ENCODE results near the gene SETD2.
A peak's percentile ranks its signal among the peaks of the same experiment; 100 is the strongest.
"Not testable (repeated sequence)": the region's sequence is repeated elsewhere in the genome, so short reads cannot be mapped to it uniquely, and the experiment has no call there.

Gene SETD2

GRCh38 chr3:47164007-47164881 lies at the start of gene SETD2:
Gene SETD2, minus strand, starts transcription at chr3:47164113. Its CDS starts 189 bp downstream, at chr3:47163924.
- Histone ChIP-seq H3K9ac (ENCODE audit: low read depth in 1 of 2, low read length in 2 of 2) (peak within 1 kb of the TSS; percentile 84 to 91), H3K9me3 (ENCODE audit: control insufficient read depth in 1 of 2, low read length in 2 of 2) (no peaks in the 10 kb centered on the region), H3K27ac (ENCODE audit: low read depth, low read length) (peak within 1 kb of the TSS; percentile 92), H3K36me3 (ENCODE audit: control insufficient read depth in 1 of 2, insufficient read depth in 2 of 2, low read length in 2 of 2) (peaks cover 0 to 4% of the 10 kb centered on the region in 2 donors), H3K4me3 (ENCODE audit: low read depth in 1 of 2, low read length in 2 of 2) (peak within 1 kb of the TSS; percentile 89 to 95), H3K27me3 (ENCODE audit: control insufficient read depth in 1 of 2, insufficient read depth in 2 of 2, low read length in 2 of 2) (no peaks in the 10 kb centered on the region), H3K4me1 (ENCODE audit: control insufficient read depth in 1 of 2, insufficient read depth in 2 of 2, low read length in 2 of 2) (peaks cover 31 to 47% of the 10 kb centered on the region in 2 donors)

- no peaks in the 10 kb centered on the region for H3K27me3 ChIP-seq (ENCODE audit: control insufficient read depth in 1 of 2, insufficient read depth in 2 of 2, low read length in 2 of 2)
- H3K27ac ChIP-seq (ENCODE audit: low read depth, low read length) = no peak overlapping the region
- H3K36me3 ChIP-seq (ENCODE audit: control insufficient read depth in 1 of 2, insufficient read depth in 2 of 2, low read length in 2 of 2) = no peaks in the 10 kb centered on the region
Measured at GRCh38 chr3:47210863-47211405, 47.0 kb upstream of the SETD2 start.

GRCh38 chr3:47206022-47206421 lies 42.1 kb upstream of the SETD2 start:
- H3K27me3 ChIP-seq (ENCODE audit: control insufficient read depth in 1 of 2, insufficient read depth in 2 of 2, low read length in 2 of 2) = not testable (repeated sequence)

More at GRCh38 chr3:47210863-47211405, 47.0 kb upstream of the SETD2 start:
- H3K4me3 ChIP-seq (ENCODE audit: low read depth in 1 of 2, low read length in 2 of 2) = no peak overlapping the region
- H3K9me3 ChIP-seq (ENCODE audit: control insufficient read depth in 1 of 2, low read length in 2 of 2) = no peaks in the 10 kb centered on the region
- H3K4me1 ChIP-seq (ENCODE audit: control insufficient read depth in 1 of 2, insufficient read depth in 2 of 2, low read length in 2 of 2) = no peaks in the 10 kb centered on the region
- H3K9ac ChIP-seq (ENCODE audit: low read depth in 1 of 2, low read length in 2 of 2) = no peak overlapping the region

GRCh38 chr3:47204875-47205274 lies 41.0 kb upstream of the SETD2 start:
- Histone ChIP-seq H3K27ac (ENCODE audit: low read depth, low read length) (no peak overlapping the region), H3K9me3 (ENCODE audit: control insufficient read depth in 1 of 2, low read length in 2 of 2) (no peaks in the 10 kb centered on the region), H3K9ac (ENCODE audit: low read depth in 1 of 2, low read length in 2 of 2) (no peak overlapping the region), H3K4me3 (ENCODE audit: low read depth in 1 of 2, low read length in 2 of 2) (no peak overlapping the region), H3K27me3 (ENCODE audit: control insufficient read depth in 1 of 2, insufficient read depth in 2 of 2, low read length in 2 of 2) (no peaks in the 10 kb centered on the region), H3K36me3 (ENCODE audit: control insufficient read depth in 1 of 2, insufficient read depth in 2 of 2, low read length in 2 of 2) (no peaks in the 10 kb centered on the region), H3K4me1 (ENCODE audit: control insufficient read depth in 1 of 2, insufficient read depth in 2 of 2, low read length in 2 of 2) (no peaks in the 10 kb centered on the region)

More at GRCh38 chr3:47206022-47206421, 42.1 kb upstream of the SETD2 start:
- H3K4me3 ChIP-seq (ENCODE audit: low read depth in 1 of 2, low read length in 2 of 2); H3K36me3 ChIP-seq (ENCODE audit: control insufficient read depth in 1 of 2, insufficient read depth in 2 of 2, low read length in 2 of 2); H3K4me1 ChIP-seq (ENCODE audit: control insufficient read depth in 1 of 2, insufficient read depth in 2 of 2, low read length in 2 of 2); H3K9me3 ChIP-seq (ENCODE audit: control insufficient read depth in 1 of 2, low read length in 2 of 2); H3K27ac ChIP-seq (ENCODE audit: low read depth, low read length); H3K9ac ChIP-seq (ENCODE audit: low read depth in 1 of 2, low read length in 2 of 2): not testable (repeated sequence)

GRCh38 chr3:47202542-47202941 lies 38.6 kb upstream of the SETD2 start:
- no peak overlapping the region for H3K9ac ChIP-seq (ENCODE audit: low read depth in 1 of 2, low read length in 2 of 2)
- H3K4me3 ChIP-seq (ENCODE audit: low read depth in 1 of 2, low read length in 2 of 2) = no peak overlapping the region
- no peaks in the 10 kb centered on the region for H3K4me1 ChIP-seq (ENCODE audit: control insufficient read depth in 1 of 2, insufficient read depth in 2 of 2, low read length in 2 of 2)
- H3K27ac ChIP-seq (ENCODE audit: low read depth, low read length) = no peak overlapping the region
- H3K36me3 ChIP-seq (ENCODE audit: control insufficient read depth in 1 of 2, insufficient read depth in 2 of 2, low read length in 2 of 2) = no peaks in the 10 kb centered on the region
- no peaks in the 10 kb centered on the region for H3K27me3 ChIP-seq (ENCODE audit: control insufficient read depth in 1 of 2, insufficient read depth in 2 of 2, low read length in 2 of 2)
- H3K9me3 ChIP-seq (ENCODE audit: control insufficient read depth in 1 of 2, low read length in 2 of 2) = no peaks in the 10 kb centered on the region

GRCh38 chr3:47197287-47197686 lies 33.4 kb upstream of the SETD2 start:
- no peak overlapping the region for H3K4me3 ChIP-seq (ENCODE audit: low read depth in 1 of 2, low read length in 2 of 2)
- no peaks in the 10 kb centered on the region for H3K9me3 ChIP-seq (ENCODE audit: control insufficient read depth in 1 of 2, low read length in 2 of 2)
- H3K4me1 ChIP-seq (ENCODE audit: control insufficient read depth in 1 of 2, insufficient read depth in 2 of 2, low read length in 2 of 2) = no peaks in the 10 kb centered on the region
- no peaks in the 10 kb centered on the region for H3K36me3 ChIP-seq (ENCODE audit: control insufficient read depth in 1 of 2, insufficient read depth in 2 of 2, low read length in 2 of 2)
- no peaks in the 10 kb centered on the region for H3K27me3 ChIP-seq (ENCODE audit: control insufficient read depth in 1 of 2, insufficient read depth in 2 of 2, low read length in 2 of 2)
- no peak overlapping the region for H3K27ac ChIP-seq (ENCODE audit: low read depth, low read length)
- H3K9ac ChIP-seq (ENCODE audit: low read depth in 1 of 2, low read length in 2 of 2) = no peak overlapping the region

- Histone ChIP-seq H3K9me3 (ENCODE audit: control insufficient read depth in 1 of 2, low read length in 2 of 2) (no peaks in the 10 kb centered on the region), H3K27ac (ENCODE audit: low read depth, low read length) (no peak overlapping the region), H3K9ac (ENCODE audit: low read depth in 1 of 2, low read length in 2 of 2) (no peak overlapping the region)
Measured at GRCh38 chr3:47194994-47195393, 31.1 kb upstream of the SETD2 start.

GRCh38 chr3:47193871-47194859 lies 30.3 kb upstream of the SETD2 start:
- H3K9me3 ChIP-seq (ENCODE audit: control insufficient read depth in 1 of 2, low read length in 2 of 2) = no peaks in the 10 kb centered on the region
- H3K4me3 ChIP-seq (ENCODE audit: low read depth in 1 of 2, low read length in 2 of 2) = no peak overlapping the region
- H3K4me1 ChIP-seq (ENCODE audit: control insufficient read depth in 1 of 2, insufficient read depth in 2 of 2, low read length in 2 of 2) = no peaks in the 10 kb centered on the region
- H3K27ac ChIP-seq (ENCODE audit: low read depth, low read length) = no peak overlapping the region
- no peaks in the 10 kb centered on the region for H3K27me3 ChIP-seq (ENCODE audit: control insufficient read depth in 1 of 2, insufficient read depth in 2 of 2, low read length in 2 of 2)
- H3K9ac ChIP-seq (ENCODE audit: low read depth in 1 of 2, low read length in 2 of 2) = no peak overlapping the region
- H3K36me3 ChIP-seq (ENCODE audit: control insufficient read depth in 1 of 2, insufficient read depth in 2 of 2, low read length in 2 of 2) = no peaks in the 10 kb centered on the region

More at GRCh38 chr3:47194994-47195393, 31.1 kb upstream of the SETD2 start:
- Histone ChIP-seq H3K4me1 (ENCODE audit: control insufficient read depth in 1 of 2, insufficient read depth in 2 of 2, low read length in 2 of 2) (no peaks in the 10 kb centered on the region), H3K36me3 (ENCODE audit: control insufficient read depth in 1 of 2, insufficient read depth in 2 of 2, low read length in 2 of 2) (no peaks in the 10 kb centered on the region), H3K27me3 (ENCODE audit: control insufficient read depth in 1 of 2, insufficient read depth in 2 of 2, low read length in 2 of 2) (no peaks in the 10 kb centered on the region), H3K4me3 (ENCODE audit: low read depth in 1 of 2, low read length in 2 of 2) (no peak overlapping the region)

- H3K4me1 ChIP-seq (ENCODE audit: control insufficient read depth in 1 of 2, insufficient read depth in 2 of 2, low read length in 2 of 2) = no peaks in the 10 kb centered on the region
- no peaks in the 10 kb centered on the region for H3K9me3 ChIP-seq (ENCODE audit: control insufficient read depth in 1 of 2, low read length in 2 of 2)
- no peaks in the 10 kb centered on the region for H3K36me3 ChIP-seq (ENCODE audit: control insufficient read depth in 1 of 2, insufficient read depth in 2 of 2, low read length in 2 of 2)
- no peaks in the 10 kb centered on the region for H3K27me3 ChIP-seq (ENCODE audit: control insufficient read depth in 1 of 2, insufficient read depth in 2 of 2, low read length in 2 of 2)
- H3K4me3 ChIP-seq (ENCODE audit: low read depth in 1 of 2, low read length in 2 of 2) = no peak overlapping the region
- H3K9ac ChIP-seq (ENCODE audit: low read depth in 1 of 2, low read length in 2 of 2) = no peak overlapping the region
- H3K27ac ChIP-seq (ENCODE audit: low read depth, low read length) = no peak overlapping the region
Measured at GRCh38 chr3:47186285-47186684, 22.4 kb upstream of the SETD2 start.

Data from duodenal mucosa (tissue), 2 donors.